B cell (primary cell): ENCODE measurements around the gene AP3B2. TPM values are rescaled to one million over a fixed set of nuclear protein-coding genes. Genes with fewer than 3 reads are reported as not detected.

Source experiments
- ATAC-seq: fragments of 200-7000 bp; cut with Tn5 transposase; one replicate; pipeline ENCODE4 v1.10.0; 2021; ENCODE audit warnings: low read depth, mild to moderate bottlenecking, moderate number of reproducible peaks, moderate library complexity
- CTCF ChIA-PET: fragments of 350-600 bp; sonication (Branson Sonifier 250); formaldehyde crosslinking; loops from one replicate; lab custom pipeline; 2021; ENCODE audit warnings: antibody characterized with exemption, inconsistent platforms; lab: Charles Lee
- POLR2A ChIA-PET: fragments of 350-600 bp; sonication (Branson Sonifier 250); formaldehyde crosslinking; loops from one replicate; lab custom pipeline; 2021; ENCODE audit warnings: antibody characterized with exemption; lab: Charles Lee
- DNase-seq: peaks from one replicate; pipeline ENCODE4 v3.0.0; 2013
- H2AFZ ChIP-seq: 2 replicates; pipeline ENCODE4 v1.6.1; 2012; ENCODE audit warnings: mild to moderate bottlenecking, low read depth, low read length; ENCODE audit not compliant: insufficient read depth, poor library complexity, severe bottlenecking
- H3K27ac ChIP-seq, 2 donors: 1 replicate in 1 of 2; 2 replicates in 1 of 2; pipeline ENCODE4 v1.5.1; 2012 to 2013; ENCODE audit warnings: low read length in 2 of 2, mild to moderate bottlenecking in 2 of 2, moderate library complexity in 1 of 2
- H3K27me3 ChIP-seq, 4 experiments: fragments of 200-600 bp in 1 of 4; sonication (generic) in 1 of 4; replicated peaks in 1 of 4; 1 replicate in 2 of 4; 2 replicates in 2 of 4; pipeline versions ENCODE4 v1.6.1 to v1.7.0; 2013 to 2016; ENCODE audit warnings: low read length in 3 of 4, mild to moderate bottlenecking in 2 of 4, mixed read lengths in 1 of 4, moderate library complexity in 1 of 4; ENCODE audit not compliant: insufficient read depth in 4 of 4, control insufficient read depth in 3 of 4; ENCODE audit errors: control extremely low read depth in 1 of 4
- H3K36me3 ChIP-seq, 2 experiments: replicated peaks in 1 of 2; 1 replicate in 1 of 2; 2 replicates in 1 of 2; pipeline versions ENCODE4 v1.6.1 to v1.7.1; 2013; ENCODE audit warnings: low read length in 1 of 2; ENCODE audit not compliant: insufficient read depth in 2 of 2, control insufficient read depth in 1 of 2; ENCODE audit errors: control extremely low read depth in 1 of 2, extremely low read depth in 1 of 2
- H3K4me1 ChIP-seq, 2 donors: fragments of 200-600 bp in 1 of 2; sonication (generic) in 1 of 2; 1 replicate in 1 of 2; 2 replicates in 1 of 2; pipeline versions ENCODE4 v1.5.1 to v1.6.1; 2013 to 2017; ENCODE audit warnings: low read length in 2 of 2; ENCODE audit not compliant: control insufficient read depth in 2 of 2, insufficient read depth in 2 of 2
- H3K4me2 ChIP-seq: replicated peaks from 2 replicates; pipeline ENCODE3; 2012; ENCODE audit warnings: mild to moderate bottlenecking, low read depth, low read length; ENCODE audit not compliant: poor library complexity, severe bottlenecking
- H3K4me3 ChIP-seq, 5 experiments: fragments of 200-600 bp in 1 of 5; sonication (generic) in 1 of 5; 1 replicate in 3 of 5; 2 replicates in 2 of 5; pipeline versions ENCODE4 v1.5.1 to v1.7.0; 2011 to 2016; ENCODE audit warnings: low read length in 4 of 5, mild to moderate bottlenecking in 4 of 5, low read depth in 2 of 5, control low read depth in 1 of 5, moderate library complexity in 1 of 5; ENCODE audit not compliant: insufficient read depth in 1 of 5; ENCODE audit errors: control extremely low read depth in 1 of 5, extremely low read depth in 1 of 5
- H3K79me2 ChIP-seq: fragments of 200-600 bp; sonication (generic); one replicate; pipeline ENCODE4 v1.6.0; 2016; ENCODE audit warnings: low read length; ENCODE audit not compliant: control insufficient read depth, insufficient read depth
- H3K9ac ChIP-seq: fragments of 200-600 bp; sonication (generic); 2 replicates; pipeline ENCODE4 v1.6.1; 2017; ENCODE audit warnings: mild to moderate bottlenecking, low read length, moderate library complexity
- H3K9me3 ChIP-seq, 3 donors: one replicate each; pipeline versions ENCODE4 v1.6.1 to v1.7.1; 2013; ENCODE audit warnings: low read length in 2 of 3; ENCODE audit not compliant: control insufficient read depth in 2 of 3, insufficient read depth in 1 of 3; ENCODE audit errors: control extremely low read depth in 1 of 3
- H4K20me1 ChIP-seq: 2 replicates; pipeline ENCODE4 v1.6.0; 2012; ENCODE audit warnings: mild to moderate bottlenecking, low read length; ENCODE audit not compliant: insufficient read depth, control insufficient read depth, poor library complexity, severe bottlenecking
- H3K27ac Mint-ChIP-seq: one replicate; pipeline ENCODE4 v1.8.0; 2021; ENCODE audit warnings: mixed read lengths
- H3K27me3 Mint-ChIP-seq: one replicate; pipeline ENCODE4 v1.8.0; 2021; ENCODE audit warnings: mixed read lengths
- H3K4me1 Mint-ChIP-seq: one replicate; pipeline ENCODE4 v1.8.0; 2021; ENCODE audit warnings: mixed read lengths
- H3K4me3 Mint-ChIP-seq: one replicate; pipeline ENCODE4 v1.8.0; 2021; ENCODE audit warnings: mixed read lengths
- H3K9me3 Mint-ChIP-seq: one replicate; pipeline ENCODE4 v1.8.0; 2022; ENCODE audit warnings: mixed read lengths; ENCODE audit not compliant: insufficient read depth
- CTCF ChIP-seq: fragments of 200-600 bp; IDR thresholded peaks from one replicate; pipeline ENCODE4 v1.8.0; 2022; ENCODE audit warnings: antibody characterized with exemption, mild to moderate bottlenecking
- EZH2 ChIP-seq: IDR thresholded peaks from 2 replicates; pipeline ENCODE4 v1.6.1; 2012; ENCODE audit warnings: borderline replicate concordance, low read depth, mild to moderate bottlenecking, moderate library complexity, low read length; ENCODE audit not compliant: insufficient read depth, poor library complexity, severe bottlenecking
- WGBS: methylation state at CpG from one replicate; pipeline ENCODE4 v1.1.5; 2013; ENCODE audit warnings: missing lambda C conversion rate; ENCODE audit not compliant: insufficient coverage; 5-methylcytosine and 5-hydroxymethylcytosine counted together
- intact Hi-C: fragments of 100-400 bp; cut with micrococcal nuclease; formaldehyde crosslinking; loops from one replicate; pipeline ENCODE4 v1.10.0; 2022
- polyA plus RNA-seq: library from polyadenylated mRNA; depleted of rRNA; stranded (reverse); fragments of >200 nt; gene quantifications from 2 replicates; pipeline ENCODE4 v1.2.3, GENCODE V29; 2012
- total RNA-seq, 2 donors: library from RNA; stranded (reverse); fragments of 120-200 nt in 1 of 2; gene quantifications; 1 replicate in 1 of 2; 2 replicates in 1 of 2; pipeline versions ENCODE4 v1.2.3 to v1.2.4, GENCODE V29; 2013 to 2022

AP3B2 gene
- total and polyA plus RNA-seq, 2 donors (not counting 1 experiment from before 2014, with no cell fraction given): 0.15 to 0.37 TPM

GRCh38 chr15:82649226-82649999 is 60.3 kb downstream of the AP3B2 start:
- H3K4me3 ChIP-seq: no peak overlapping the region
- Mint-ChIP-seq H3K9me3 (no peaks in the 10 kb centered on the region), H3K27ac (no peak overlapping the region), H3K4me1 (peaks cover 12% of the 10 kb centered on the region), H3K27me3 (peaks cover 49% of the 10 kb centered on the region), H3K4me3 (peak overlapping the region; percentile 46)
- CTCF ChIA-PET: no interaction called here
- 73% methylated on average over 8 of the region's 11 CpGs for WGBS
- peaks cover 11 to 20% of the 10 kb centered on the region in 2 donors for H3K4me1 ChIP-seq
- ATAC-seq (no peak), DNase-seq (no peak)
- no peaks in the 10 kb centered on the region for H3K36me3 ChIP-seq
- no peaks in the 10 kb centered on the region for H3K79me2 ChIP-seq
- intact Hi-C loops: no loop called here
- H2AFZ ChIP-seq: no peak overlapping the region
- no peak overlapping the region for H3K9ac ChIP-seq
- H3K9me3 ChIP-seq: peaks cover 0 to 24% (median 0%) of the 10 kb centered on the region in 3 donors
- H3K27ac ChIP-seq: no peak overlapping the region
- H4K20me1 ChIP-seq: no peaks in the 10 kb centered on the region
- H3K4me2 ChIP-seq: no peak overlapping the region
- POLR2A ChIA-PET: interaction anchor here (0.5 kb wide), 1 partner anchor 754 kb away, joined by 5 read pairs; no protein-coding TSS in a partner anchor
- no peak for TF ChIP-seq EZH2
- TF ChIP-seq CTCF: no peak
- peaks cover 0 to 44% (median 22%) of the 10 kb centered on the region in 4 experiments for H3K27me3 ChIP-seq
